Adipocyte (in vitro differentiated cells): Measurements from ENCODE around the gene DOCK1.
"Not testable (repeated sequence)": the region's sequence is repeated elsewhere in the genome, so short reads cannot be mapped to it uniquely, and the experiment has no call there.

Experiments used
- DNase-seq: peaks from one replicate; pipeline ENCODE4 v3.0.0-alpha.2; 2015; ENCODE audit warnings: low read depth
- H3K27me3 ChIP-seq: replicated peaks from 2 replicates; pipeline ENCODE4 v1.7.0; 2013; ENCODE audit warnings: mild to moderate bottlenecking, low read length, moderate library complexity; ENCODE audit not compliant: control insufficient read depth, insufficient read depth
- H3K36me3 ChIP-seq: 2 replicates; pipeline ENCODE4 v1.7.0; 2013; ENCODE audit warnings: low read length, mild to moderate bottlenecking, moderate library complexity; ENCODE audit not compliant: control insufficient read depth, insufficient read depth, severe bottlenecking
- H3K4me1 ChIP-seq: 2 replicates; pipeline ENCODE4 v1.7.0; 2013; ENCODE audit warnings: mild to moderate bottlenecking, low read length, moderate library complexity; ENCODE audit not compliant: control insufficient read depth, insufficient read depth
- H3K4me3 ChIP-seq: 2 replicates; pipeline ENCODE4 v1.7.0; 2013; ENCODE audit warnings: mild to moderate bottlenecking, low read length, moderate library complexity
- H3K9ac ChIP-seq: 2 replicates; pipeline ENCODE4 v1.7.0; 2013; ENCODE audit warnings: mild to moderate bottlenecking, low read length, moderate library complexity
- H3K9me3 ChIP-seq: 2 replicates; pipeline ENCODE4 v1.7.0; 2013; ENCODE audit warnings: mild to moderate bottlenecking, low read length, moderate library complexity; ENCODE audit not compliant: control insufficient read depth

DOCK1 gene

DNA sequence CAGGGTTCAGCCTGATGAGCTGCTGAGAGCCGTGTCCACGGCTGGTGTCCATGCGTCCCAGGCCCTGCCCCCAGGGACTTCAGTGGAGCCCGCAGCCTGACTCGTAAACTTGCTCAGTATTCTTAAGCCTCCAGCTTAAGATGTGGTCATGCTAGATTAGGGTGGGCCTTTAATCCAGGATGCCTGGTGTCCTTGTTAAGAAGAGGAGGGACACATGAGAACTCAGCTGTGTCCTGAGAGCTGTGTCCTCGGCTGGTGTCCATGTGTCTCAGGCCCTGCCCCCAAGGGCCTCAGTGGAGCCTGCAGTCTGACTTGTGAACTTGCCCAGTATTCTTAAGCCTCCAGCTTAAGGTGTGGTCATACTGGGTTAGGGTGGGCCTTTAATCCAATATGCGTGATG, 23.0 kb downstream of the DOCK1 start:
- Histone ChIP-seq H3K36me3 (peaks cover 12% of the 10 kb centered on the region), H3K4me1 (peaks cover 20% of the 10 kb centered on the region), H3K4me3 (no peak overlapping the region), H3K9me3 (no peaks in the 10 kb centered on the region), H3K9ac (no peak overlapping the region), H3K27me3 (no peaks in the 10 kb centered on the region)
- no peak for DNase-seq

DNA sequence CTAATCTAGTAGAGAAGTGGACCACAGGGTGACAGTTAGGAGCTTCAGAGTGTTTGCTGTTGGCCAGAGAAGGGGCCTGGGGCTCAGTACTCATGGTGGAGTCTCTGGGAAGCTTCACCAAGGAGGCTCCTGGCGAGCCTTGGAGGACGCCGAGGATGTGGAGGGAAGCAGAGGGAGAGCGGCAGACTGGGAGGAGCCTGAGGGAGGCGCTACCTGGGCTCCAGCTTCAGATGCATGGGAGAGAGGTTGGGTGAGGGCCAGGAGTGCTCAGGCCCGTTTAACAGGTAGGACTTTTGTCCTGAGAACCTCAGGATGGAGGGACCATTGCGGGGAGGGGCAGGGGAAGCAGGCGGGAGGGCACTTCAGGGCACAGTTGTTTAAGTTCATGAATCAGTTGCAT, 24.2 kb downstream of the DOCK1 start:
- no peaks in the 10 kb centered on the region for H3K27me3 ChIP-seq
- H3K4me1 ChIP-seq, result peaks cover 20% of the 10 kb centered on the region
- H3K9me3 ChIP-seq, result no peaks in the 10 kb centered on the region
- no peak for DNase-seq
- H3K9ac ChIP-seq, result no peak overlapping the region
- peaks cover 12% of the 10 kb centered on the region for H3K36me3 ChIP-seq
- no peak overlapping the region for H3K4me3 ChIP-seq

DNA sequence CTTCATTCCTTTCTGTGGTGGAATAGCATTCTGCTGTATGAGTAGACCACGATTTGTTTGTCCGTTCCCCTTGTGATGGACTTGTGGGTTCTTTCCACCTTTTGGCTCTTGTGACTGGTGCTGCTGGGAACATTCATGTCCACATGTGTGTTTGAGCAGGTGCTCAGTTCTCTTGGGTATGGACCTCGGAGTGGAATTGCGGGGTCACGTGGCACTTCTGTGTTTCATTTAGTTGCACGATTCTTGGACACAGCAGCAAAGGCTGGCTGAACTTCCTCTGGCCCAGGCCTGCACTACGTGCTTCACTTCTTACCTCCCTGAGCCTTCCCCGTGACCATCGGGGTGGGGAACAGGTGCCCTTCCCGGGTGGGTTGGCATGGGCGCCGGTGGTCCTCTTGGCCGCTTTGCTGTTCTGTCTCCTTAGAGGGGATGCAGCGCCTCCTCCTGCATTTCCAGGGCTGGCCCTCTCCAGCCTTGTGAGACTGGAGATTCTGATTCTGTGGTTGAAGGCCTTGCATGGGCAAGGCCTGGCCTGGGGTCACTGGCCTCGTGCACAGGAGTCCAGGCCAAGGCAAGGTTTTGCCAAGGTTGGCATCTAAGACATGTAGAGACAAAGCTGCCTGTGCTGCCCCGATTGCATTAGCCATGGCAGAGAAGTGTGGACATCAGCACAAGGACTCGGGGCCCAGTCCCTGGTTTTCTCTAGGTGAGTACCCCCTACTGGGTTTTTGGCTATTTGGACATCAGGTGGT, 25.1 kb downstream of the DOCK1 start:
- Histone ChIP-seq H3K9me3 (no peaks in the 10 kb centered on the region), H3K4me1 (peaks cover 16% of the 10 kb centered on the region), H3K36me3 (peaks cover 12% of the 10 kb centered on the region), H3K4me3 (peak overlapping the region; percentile 70), H3K9ac (no peak overlapping the region), H3K27me3 (no peaks in the 10 kb centered on the region)
- DNase-seq, result no peak

DNA sequence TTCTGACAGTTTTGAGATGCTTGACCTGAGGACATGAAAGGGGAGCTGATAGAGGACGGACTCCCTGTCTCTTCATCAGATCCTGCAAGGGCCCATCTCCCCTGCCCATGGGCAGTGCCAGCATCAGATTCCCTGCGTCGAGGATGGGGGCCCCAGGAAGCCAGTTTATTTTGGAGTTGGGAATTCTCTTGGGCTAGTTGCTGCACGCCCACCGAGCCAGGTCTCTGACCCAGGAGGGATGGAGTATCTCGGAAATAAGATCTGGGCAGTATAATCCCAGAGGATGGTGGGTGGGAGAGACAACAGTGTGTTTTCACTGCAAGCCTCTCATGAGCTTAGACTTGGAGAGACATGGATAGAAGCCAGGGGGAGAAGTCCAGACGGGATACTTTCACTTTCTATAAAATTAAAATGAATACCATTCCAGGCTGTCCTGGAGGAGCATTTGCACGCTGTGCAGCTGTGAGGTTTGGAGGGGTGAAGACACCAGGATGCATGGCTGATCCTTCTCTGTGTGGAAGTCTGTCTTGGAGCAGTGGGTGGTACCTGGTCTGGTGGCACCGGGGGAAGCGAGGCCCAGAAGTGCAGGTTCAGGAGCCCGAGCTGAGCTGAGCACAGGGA, 25.8 kb downstream of the DOCK1 start:
- no peaks in the 10 kb centered on the region for H3K9me3 ChIP-seq
- no peaks in the 10 kb centered on the region for H3K27me3 ChIP-seq
- peak overlapping the region; percentile 70 for H3K4me3 ChIP-seq
- peaks cover 15% of the 10 kb centered on the region for H3K4me1 ChIP-seq
- peak overlapping the region; percentile 35 for H3K9ac ChIP-seq
- H3K36me3 ChIP-seq, result peaks cover 12% of the 10 kb centered on the region
- DNase-seq, result no peak

DNA sequence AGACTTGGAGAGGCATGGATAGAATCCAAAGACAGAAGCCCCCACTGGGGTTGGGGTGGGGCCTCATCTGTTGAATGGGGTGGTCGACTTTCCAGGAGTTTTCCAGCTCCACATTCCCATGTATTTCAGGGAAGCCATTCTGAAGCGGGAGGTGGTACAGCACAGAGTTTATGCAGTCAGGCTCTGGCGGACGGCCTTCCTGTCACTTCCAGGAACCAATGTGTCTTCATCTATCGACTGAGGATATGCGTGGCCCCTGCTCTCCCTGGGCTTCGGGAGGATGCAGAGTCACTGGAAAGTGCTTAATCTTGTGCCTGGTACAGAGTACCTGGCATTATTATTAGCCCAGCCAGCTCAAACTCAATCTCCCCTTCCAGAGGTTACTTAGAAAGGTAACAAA, 26.3 kb downstream of the DOCK1 start:
- DNase-seq, result no peak
- Histone ChIP-seq H3K9ac (peak overlapping the region; percentile 35), H3K36me3 (peaks cover 12% of the 10 kb centered on the region), H3K27me3 (no peaks in the 10 kb centered on the region), H3K9me3 (no peaks in the 10 kb centered on the region), H3K4me1 (peaks cover 15% of the 10 kb centered on the region), H3K4me3 (peak overlapping the region; percentile 70)

- Histone ChIP-seq H3K36me3 (peaks cover 8% of the 10 kb centered on the region), H3K4me3 (no peak overlapping the region), H3K27me3 (no peaks in the 10 kb centered on the region), H3K9ac (no peak overlapping the region), H3K4me1 (peaks cover 15% of the 10 kb centered on the region), H3K9me3 (no peaks in the 10 kb centered on the region)
- no peak for DNase-seq
Observed at GRCh38 chr10:126932516-126932915, 27.3 kb downstream of the DOCK1 start.

DNA sequence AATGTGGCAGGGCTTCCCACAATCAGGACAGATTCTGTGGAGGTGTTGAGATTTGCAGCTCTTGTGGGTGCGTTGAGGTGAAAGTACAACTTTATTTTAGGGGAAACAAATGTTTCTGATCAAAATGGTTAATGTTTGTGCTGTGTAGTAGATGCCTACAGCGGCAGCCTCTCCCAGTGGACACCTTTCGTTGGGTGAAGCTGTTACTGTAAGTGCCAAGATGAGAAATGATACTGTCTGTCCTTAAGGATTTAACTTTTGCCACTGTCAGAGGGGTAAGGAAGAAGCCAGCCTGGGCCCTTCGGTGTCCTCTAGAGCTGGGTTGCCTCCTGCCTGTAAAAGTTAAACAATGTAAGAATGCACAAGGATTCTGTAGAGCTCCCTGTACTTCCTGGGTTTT, 27.9 kb downstream of the DOCK1 start:
- no peak for DNase-seq
- Histone ChIP-seq H3K4me3 (no peak overlapping the region), H3K36me3 (peaks cover 2% of the 10 kb centered on the region), H3K27me3 (no peaks in the 10 kb centered on the region), H3K4me1 (peaks cover 15% of the 10 kb centered on the region), H3K9me3 (no peaks in the 10 kb centered on the region), H3K9ac (no peak overlapping the region)

DNA sequence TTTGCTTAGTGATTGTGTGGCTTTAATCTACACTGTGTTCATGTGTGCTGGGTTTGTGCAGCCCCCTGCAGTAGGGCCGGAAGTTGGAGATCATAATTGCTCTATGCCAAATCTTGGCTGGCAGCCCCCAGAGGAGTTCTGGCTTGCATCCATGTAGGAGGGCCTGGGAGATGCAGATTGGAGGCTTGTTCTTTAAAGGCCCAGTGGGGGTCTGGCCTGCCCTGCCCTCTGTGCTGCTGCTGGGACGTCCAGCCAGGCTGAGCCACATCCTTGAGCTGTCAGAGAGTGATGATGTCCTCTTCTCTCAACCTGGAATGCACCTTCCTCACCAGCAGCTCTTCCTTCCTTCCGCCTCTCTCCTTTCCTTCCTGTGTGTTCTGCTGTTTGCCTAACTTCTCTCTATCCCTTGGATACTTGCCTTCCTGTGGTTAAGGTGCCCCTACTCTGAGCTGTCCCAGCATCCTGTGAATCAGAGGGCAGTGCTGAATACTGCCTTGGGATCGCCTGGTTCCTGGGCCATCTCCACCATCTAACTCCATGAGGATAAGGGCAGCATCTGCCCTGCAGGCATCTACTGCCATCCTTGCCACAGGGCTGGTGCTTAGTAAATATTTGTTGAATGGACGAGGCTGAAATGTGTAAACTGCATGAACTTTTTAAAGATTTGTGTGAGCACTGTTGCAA, 30.2 kb downstream of the DOCK1 start:
- no peak overlapping the region for H3K9ac ChIP-seq
- no peak for DNase-seq
- no peaks in the 10 kb centered on the region for H3K36me3 ChIP-seq
- peaks cover 15% of the 10 kb centered on the region for H3K4me1 ChIP-seq
- no peak overlapping the region for H3K4me3 ChIP-seq
- no peaks in the 10 kb centered on the region for H3K27me3 ChIP-seq
- no peaks in the 10 kb centered on the region for H3K9me3 ChIP-seq

- H3K36me3 ChIP-seq, result no peaks in the 10 kb centered on the region
- H3K4me3 ChIP-seq, result no peak overlapping the region
- H3K4me1 ChIP-seq, result peaks cover under 1% of the 10 kb centered on the region
- no peak for DNase-seq
- no peaks in the 10 kb centered on the region for H3K9me3 ChIP-seq
- no peak overlapping the region for H3K9ac ChIP-seq
- no peaks in the 10 kb centered on the region for H3K27me3 ChIP-seq
Observed at GRCh38 chr10:126937026-126937425, 31.8 kb downstream of the DOCK1 start.

- DNase-seq, H3K4me3 ChIP-seq, H3K9me3 ChIP-seq, H3K27me3 ChIP-seq, H3K4me1 ChIP-seq, H3K9ac ChIP-seq, H3K36me3 ChIP-seq: not testable (repeated sequence)
Observed at GRCh38 chr10:126938121-126938520, 32.9 kb downstream of the DOCK1 start.

DNA sequence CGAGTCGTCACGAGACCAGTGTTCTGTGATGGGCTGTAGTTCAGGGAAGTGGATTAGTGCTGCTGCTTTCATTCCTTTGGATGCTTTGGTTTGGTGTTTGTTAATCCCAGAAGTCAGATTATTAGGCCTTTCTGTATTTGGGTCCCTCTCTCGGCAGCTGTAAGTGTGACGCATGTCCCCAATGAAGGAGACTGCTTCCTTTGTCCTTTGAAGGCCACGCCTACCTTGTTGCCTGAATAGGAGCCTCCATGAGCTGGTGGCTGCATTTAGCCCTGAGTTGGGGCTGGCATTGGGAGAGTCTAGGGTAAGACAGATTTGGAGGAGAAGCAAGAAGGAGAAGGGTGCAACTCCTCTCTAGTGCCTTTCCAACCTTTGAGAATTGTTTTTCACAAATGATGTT, 34.5 kb downstream of the DOCK1 start:
- no peak for DNase-seq
- H3K4me1 ChIP-seq, result no peaks in the 10 kb centered on the region
- H3K9ac ChIP-seq, result no peak overlapping the region
- no peaks in the 10 kb centered on the region for H3K9me3 ChIP-seq
- no peak overlapping the region for H3K4me3 ChIP-seq
- H3K27me3 ChIP-seq, result no peaks in the 10 kb centered on the region
- H3K36me3 ChIP-seq, result no peaks in the 10 kb centered on the region
